Transverse colon (tissue), 4 donors: ENCODE measurements around the gene TMEM201. TPM values are rescaled to one million over a fixed set of nuclear protein-coding genes. Genes with fewer than 3 reads are reported as not detected.
A peak's percentile ranks its signal among the peaks of the same experiment; 100 is the strongest.

ENCODE experiments used
- DNase-seq: peaks from one replicate; pipeline ENCODE4 v3.0.0-alpha.2; 2019
- H3K27ac ChIP-seq, 4 donors: fragments of 200-600 bp; sonication (generic); 2 replicates each; pipeline ENCODE4 v1.5.1; 2016 to 2018; ENCODE audit warnings: inconsistent platforms in 4 of 4
- H3K27me3 ChIP-seq: fragments of 200-600 bp; sonication (generic); 2 replicates; pipeline ENCODE4 v1.5.1; 2017; ENCODE audit warnings: inconsistent platforms
- H3K36me3 ChIP-seq, 4 donors: fragments of 200-600 bp; sonication (generic); 2 replicates each; pipeline ENCODE4 v1.5.1; 2017 to 2019; ENCODE audit warnings: inconsistent platforms in 4 of 4
- H3K4me1 ChIP-seq, 4 donors: fragments of 200-600 bp; sonication (generic); 2 replicates each; pipeline ENCODE4 v1.5.1; 2017 to 2020; ENCODE audit warnings: inconsistent platforms in 4 of 4
- H3K4me3 ChIP-seq, 4 donors: fragments of 200-600 bp; sonication (generic); 1 replicate in 1 of 4; 2 replicates in 3 of 4; pipeline versions ENCODE4 v1.5.1 to v1.6.1; 2017 to 2019; ENCODE audit warnings: inconsistent platforms in 4 of 4
- H3K9me3 ChIP-seq, 2 donors: fragments of 200-600 bp; sonication (generic); 2 replicates each; pipeline ENCODE4 v1.5.1; 2017 to 2019; ENCODE audit warnings: inconsistent platforms in 2 of 2
- EP300 ChIP-seq: sonication (generic); formaldehyde crosslinking; IDR thresholded peaks from one replicate; pipeline ENCODE4 v1.6.1; 2017; ENCODE audit warnings: antibody characterized with exemption, low read depth
- POLR2A ChIP-seq: fragments of 450-650 bp; IDR thresholded peaks from one replicate; pipeline ENCODE4 v1.6.1; 2016; ENCODE audit warnings: antibody characterized with exemption, mild to moderate bottlenecking, moderate library complexity
- POLR2AphosphoS5 ChIP-seq, 3 donors: sonication (generic); formaldehyde crosslinking; IDR thresholded peaks; one replicate each; pipeline ENCODE4 v1.6.1; 2016; ENCODE audit warnings: antibody characterized with exemption in 3 of 3
- WGBS, 2 donors: methylation state at CpG; one replicate each; pipeline ENCODE4 v1.1.5; 2018; ENCODE audit warnings: low coverage in 1 of 2; 5-methylcytosine and 5-hydroxymethylcytosine counted together
- in situ Hi-C, 4 donors: fragments of 200-750 bp; cut with MboI; loops; one replicate each; pipeline versions ENCODE4 v1.15.0 to v1.15.1; 2017; ENCODE audit warnings: low sequenced_read_pairs in 3 of 4, low pct_ligation_motif_present in 1 of 4, low pct_unique_long_range_greater_than_20kb in 1 of 4
- intact Hi-C: fragments of 100-400 bp; cut with DNase I; formaldehyde crosslinking; loops from one replicate; pipeline ENCODE4 v1.15.1; 2023; ENCODE audit warnings: low total_unique reads
- total RNA-seq, 4 donors: library from RNA; depleted of rRNA; stranded (reverse); fragments of >200 nt; gene quantifications; one replicate each; pipeline ENCODE4 v1.1.0, GENCODE V29; 2016
- TF ChIP-seq, protein P1 (sequence below), 5 experiments: fragments of 200-600 bp in 3 of 5; fragments of 450-650 bp in 2 of 5; sonication (generic) in 3 of 5; IDR thresholded peaks; 1 replicate in 2 of 5; 2 replicates in 3 of 5; pipeline ENCODE4 v1.5.1; 2016 to 2017; ENCODE audit warnings: antibody characterized with exemption in 5 of 5, inconsistent platforms in 3 of 5, mild to moderate bottlenecking in 2 of 5, moderate library complexity in 1 of 5

Gene TMEM201
- total RNA-seq, 4 donors from 2014 or later, result 2.6 to 19.7 (median 6.0) TPM

DNA sequence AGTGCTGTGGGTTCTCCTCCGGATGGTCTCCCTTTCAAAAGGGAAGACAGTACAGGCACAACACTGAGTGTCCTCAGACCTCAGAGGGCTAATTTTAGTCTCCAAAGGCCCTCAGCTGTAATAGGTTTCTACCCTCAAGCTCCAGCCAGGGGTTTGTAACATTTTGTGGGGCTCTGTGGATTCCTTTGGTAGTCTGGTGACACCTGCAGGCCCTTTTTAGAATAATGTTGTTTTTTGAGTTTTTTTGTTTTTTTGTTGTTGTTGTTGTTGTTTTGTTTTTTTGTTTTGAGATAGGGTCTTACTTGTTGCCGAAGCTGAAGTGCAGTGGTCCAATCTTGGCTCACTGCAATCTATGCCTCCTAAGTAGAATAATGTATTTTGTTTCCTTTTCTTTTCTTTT, 15.0 kb upstream of the TMEM201 start:
- WGBS, 2 donors, result 74 to 83% methylated on average over 1 to 2 of the region's 2 CpGs
- H3K9me3 ChIP-seq, result no peaks in the 10 kb centered on the region
- H3K27me3 ChIP-seq, result no peaks in the 10 kb centered on the region
- peaks cover 0 to under 1% (median 0%) of the 10 kb centered on the region in 4 donors for H3K36me3 ChIP-seq
- H3K27ac ChIP-seq, result no peak overlapping the region
- no peak overlapping the region for H3K4me3 ChIP-seq
- TF ChIP-seq, protein P1, sequence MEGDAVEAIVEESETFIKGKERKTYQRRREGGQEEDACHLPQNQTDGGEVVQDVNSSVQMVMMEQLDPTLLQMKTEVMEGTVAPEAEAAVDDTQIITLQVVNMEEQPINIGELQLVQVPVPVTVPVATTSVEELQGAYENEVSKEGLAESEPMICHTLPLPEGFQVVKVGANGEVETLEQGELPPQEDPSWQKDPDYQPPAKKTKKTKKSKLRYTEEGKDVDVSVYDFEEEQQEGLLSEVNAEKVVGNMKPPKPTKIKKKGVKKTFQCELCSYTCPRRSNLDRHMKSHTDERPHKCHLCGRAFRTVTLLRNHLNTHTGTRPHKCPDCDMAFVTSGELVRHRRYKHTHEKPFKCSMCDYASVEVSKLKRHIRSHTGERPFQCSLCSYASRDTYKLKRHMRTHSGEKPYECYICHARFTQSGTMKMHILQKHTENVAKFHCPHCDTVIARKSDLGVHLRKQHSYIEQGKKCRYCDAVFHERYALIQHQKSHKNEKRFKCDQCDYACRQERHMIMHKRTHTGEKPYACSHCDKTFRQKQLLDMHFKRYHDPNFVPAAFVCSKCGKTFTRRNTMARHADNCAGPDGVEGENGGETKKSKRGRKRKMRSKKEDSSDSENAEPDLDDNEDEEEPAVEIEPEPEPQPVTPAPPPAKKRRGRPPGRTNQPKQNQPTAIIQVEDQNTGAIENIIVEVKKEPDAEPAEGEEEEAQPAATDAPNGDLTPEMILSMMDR (IDR thresholded peaks at IDR 0.05), result peak; percentile 21 to 55 (median 38)
- no peak for TF ChIP-seq EP300
- intact Hi-C loops, result loop anchor here (1.0 to 10.0 kb wide), 2 partner anchors 78 to 309 kb away; no protein-coding TSS in a partner anchor
- in situ Hi-C loops, result loop anchor here in 1 of 4 donors (10.0 kb wide), 1 partner anchor 79 kb away; no protein-coding TSS in a partner anchor
- no peaks in the 10 kb centered on the region for H3K4me1 ChIP-seq
- DNase-seq, result no peak

DNA sequence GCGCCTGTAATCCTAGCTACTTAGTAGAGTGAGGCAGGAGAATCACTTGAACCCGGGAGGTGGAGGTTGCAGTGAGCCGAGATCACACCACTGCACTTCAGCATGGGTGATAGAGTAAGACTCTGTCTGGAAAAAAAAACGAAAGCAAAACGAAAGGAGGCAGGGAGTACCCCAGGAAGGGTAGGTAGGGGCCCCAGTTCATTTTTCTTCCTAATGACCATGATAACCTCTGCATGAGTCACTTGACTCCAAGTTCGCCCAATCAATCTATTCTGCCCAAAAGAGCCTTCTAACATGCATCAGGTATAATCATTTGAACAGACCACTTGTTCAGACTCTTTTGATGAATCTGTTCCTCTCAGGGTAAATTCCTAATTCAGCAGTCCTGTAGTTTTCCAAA, 13.2 kb upstream of the TMEM201 start:
- in situ Hi-C loops, result loop anchor here in 2 of 4 donors (5.0 to 10.0 kb wide), 2 partner anchors 73 to 81 kb away; no protein-coding TSS in a partner anchor
- H3K9me3 ChIP-seq, result no peaks in the 10 kb centered on the region
- no peaks in the 10 kb centered on the region for H3K27me3 ChIP-seq
- 96 to 98% methylated on average over 4 to 6 of the region's 6 CpGs for WGBS, 2 donors
- no peak for DNase-seq
- H3K36me3 ChIP-seq, result peaks cover 0 to 8% (median 2%) of the 10 kb centered on the region in 4 donors
- TF ChIP-seq POLR2AphosphoS5 (IDR thresholded peaks at IDR 0.05) (no peak), POLR2A (no peak), EP300 (no peak)
- TF ChIP-seq, protein P1 (IDR thresholded peaks at IDR 0.05), result no peak
- no peaks in the 10 kb centered on the region for H3K4me1 ChIP-seq
- no peak overlapping the region for H3K27ac ChIP-seq
- intact Hi-C loops, result loop anchor here (10.0 kb wide), 1 partner anchor 311 kb away; no protein-coding TSS in a partner anchor
- H3K4me3 ChIP-seq, result no peak overlapping the region

GRCh38 chr1:9576903-9577302, 11.8 kb upstream of the TMEM201 start:
- intact Hi-C loops (loop anchor here (10.0 kb wide), 1 partner anchor 312 kb away; no protein-coding TSS in a partner anchor), in situ Hi-C loops (loop anchor here in 2 of 4 donors (5.0 to 10.0 kb wide), 2 partner anchors 75 to 82 kb away; no protein-coding TSS in a partner anchor)
- H3K4me1 ChIP-seq, result no peaks in the 10 kb centered on the region
- no peak for DNase-seq
- H3K36me3 ChIP-seq, result peaks cover 0 to 12% (median 3%) of the 10 kb centered on the region in 4 donors
- no peaks in the 10 kb centered on the region for H3K9me3 ChIP-seq
- H3K27me3 ChIP-seq, result no peaks in the 10 kb centered on the region
- 81 to 89% methylated on average over 6 of the region's 6 CpGs for WGBS, 2 donors
- H3K4me3 ChIP-seq, result no peak overlapping the region
- TF ChIP-seq EP300, result no peak
- TF ChIP-seq, protein P1 (IDR thresholded peaks at IDR 0.05), result no peak
- no peak for TF ChIP-seq POLR2A
- TF ChIP-seq POLR2AphosphoS5 (IDR thresholded peaks at IDR 0.05), result no peak
- no peak overlapping the region for H3K27ac ChIP-seq

DNA sequence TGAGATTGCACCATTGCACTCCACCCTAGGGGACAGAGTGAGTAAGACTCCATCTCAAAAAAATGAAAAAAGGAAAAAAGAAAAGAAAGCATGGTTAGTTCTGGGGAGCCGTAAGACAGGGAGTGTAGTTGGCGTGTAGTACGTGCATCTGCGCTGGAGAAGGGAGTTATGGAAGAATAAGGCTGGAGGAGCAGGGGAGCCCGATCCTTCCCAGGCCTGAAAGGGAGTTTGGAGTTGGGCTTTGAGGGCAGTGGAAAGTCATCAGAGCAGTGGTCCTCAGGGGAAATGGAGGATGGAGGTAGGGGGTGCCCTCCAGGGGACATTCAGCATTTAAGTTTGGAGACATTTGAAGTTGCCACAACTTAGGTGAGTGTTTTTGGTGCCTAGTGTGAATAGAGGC, 11.3 kb upstream of the TMEM201 start:
- intact Hi-C loops, result loop anchor here (10.0 kb wide), 1 partner anchor 313 kb away; no protein-coding TSS in a partner anchor
- no peaks in the 10 kb centered on the region for H3K4me1 ChIP-seq
- DNase-seq, result no peak
- in situ Hi-C loops, result loop anchor here in 2 of 4 donors (5.0 to 10.0 kb wide), 2 partner anchors 75 to 83 kb away; no protein-coding TSS in a partner anchor
- H3K4me3 ChIP-seq, result no peak overlapping the region
- H3K27ac ChIP-seq, result no peak overlapping the region
- no peak for TF ChIP-seq EP300
- TF ChIP-seq, protein P1 (IDR thresholded peaks at IDR 0.05), result no peak
- TF ChIP-seq POLR2A, result no peak
- TF ChIP-seq POLR2AphosphoS5 (IDR thresholded peaks at IDR 0.05), result no peak
- peaks cover 0 to 12% (median 5%) of the 10 kb centered on the region in 4 donors for H3K36me3 ChIP-seq
- 90 to 96% methylated on average over 5 of the region's 5 CpGs for WGBS, 2 donors
- H3K27me3 ChIP-seq, result no peaks in the 10 kb centered on the region
- H3K9me3 ChIP-seq, result no peaks in the 10 kb centered on the region
